Occipital lobe (tissue), 2 donors: Measurements from ENCODE around the gene EMC1. TPM values are rescaled to one million over a fixed set of nuclear protein-coding genes. Genes with fewer than 3 reads are reported as not detected.
"Not testable (repeated sequence)": the region's sequence is repeated elsewhere in the genome, so short reads cannot be mapped to it uniquely, and the experiment has no call there.

Experiments used
- DNase-seq: peaks from one replicate; lab custom pipeline; 2025; lab: John Stamatoyannopoulos, UW
- total RNA-seq: library from RNA; depleted of rRNA; stranded (reverse); fragments of >200 nt; gene quantifications from one replicate; pipeline ENCODE4 v1.2.3, GENCODE V29; 2014

Gene EMC1
- total RNA-seq, 1 donor from 2014 or later, result 74.1 TPM

GRCh38 chr1:19260211-19261138 lies 9.2 kb upstream of the EMC1 start:
- no peak for DNase-seq

GRCh38 chr1:19258353-19258752 lies 7.0 kb upstream of the EMC1 start:
- no peak for DNase-seq

- DNase-seq, result no peak
Measured at GRCh38 chr1:19257178-19257914, 6.0 kb upstream of the EMC1 start.

- not testable (repeated sequence) for DNase-seq
Measured at GRCh38 chr1:19256301-19256700, 5.0 kb upstream of the EMC1 start.

GRCh38 chr1:19255288-19255687 lies 4.0 kb upstream of the EMC1 start:
- no peak for DNase-seq

GRCh38 chr1:19254416-19254815 lies 3.1 kb upstream of the EMC1 start:
- no peak for DNase-seq

- no peak for DNase-seq
Measured at GRCh38 chr1:19250629-19251304, 557 bp downstream of the EMC1 start.

- DNase-seq, result peak; percentile 37
Measured at GRCh38 chr1:19240673-19241538, 10.4 kb downstream of the EMC1 start.

GRCh38 chr1:19239876-19240275 lies 11.4 kb downstream of the EMC1 start:
- no peak for DNase-seq

- DNase-seq, result no peak
Measured at GRCh38 chr1:19234224-19234623, 17.1 kb downstream of the EMC1 start.

GRCh38 chr1:19232524-19232846 lies 18.8 kb downstream of the EMC1 start:
- no peak for DNase-seq

GRCh38 chr1:19231736-19232523 lies 19.4 kb downstream of the EMC1 start:
- DNase-seq, result not testable (repeated sequence)

GRCh38 chr1:19229828-19230325 lies 21.4 kb downstream of the EMC1 start:
- DNase-seq, result no peak

- no peak for DNase-seq
Measured at GRCh38 chr1:19229229-19229628, 22.1 kb downstream of the EMC1 start.

GRCh38 chr1:19222979-19223824 lies 28.1 kb downstream of the EMC1 start:
- DNase-seq, result no peak

- no peak for DNase-seq
Measured at GRCh38 chr1:19222573-19222972, 28.8 kb downstream of the EMC1 start.

GRCh38 chr1:19220991-19221390 lies 30.3 kb downstream of the EMC1 start:
- DNase-seq, result no peak

GRCh38 chr1:19220080-19220846 lies 31.1 kb downstream of the EMC1 start:
- DNase-seq, result no peak
